B cell (primary cell): ENCODE results near the gene LDB3. TPM values are rescaled to one million over a fixed set of nuclear protein-coding genes. Genes with fewer than 3 reads are reported as not detected.

Source experiments
- ATAC-seq: fragments of 200-7000 bp; cut with Tn5 transposase; one replicate; pipeline ENCODE4 v1.10.0; 2021; ENCODE audit warnings: low read depth, mild to moderate bottlenecking, moderate number of reproducible peaks, moderate library complexity
- CTCF ChIA-PET: fragments of 350-600 bp; sonication (Branson Sonifier 250); formaldehyde crosslinking; loops from one replicate; lab custom pipeline; 2021; ENCODE audit warnings: antibody characterized with exemption, inconsistent platforms; lab: Charles Lee
- POLR2A ChIA-PET: fragments of 350-600 bp; sonication (Branson Sonifier 250); formaldehyde crosslinking; loops from one replicate; lab custom pipeline; 2021; ENCODE audit warnings: antibody characterized with exemption; lab: Charles Lee
- DNase-seq: peaks from one replicate; pipeline ENCODE4 v3.0.0; 2013
- H2AFZ ChIP-seq: 2 replicates; pipeline ENCODE4 v1.6.1; 2012; ENCODE audit warnings: mild to moderate bottlenecking, low read depth, low read length; ENCODE audit not compliant: insufficient read depth, poor library complexity, severe bottlenecking
- H3K27ac ChIP-seq, 2 donors: 1 replicate in 1 of 2; 2 replicates in 1 of 2; pipeline ENCODE4 v1.5.1; 2012 to 2013; ENCODE audit warnings: low read length in 2 of 2, mild to moderate bottlenecking in 2 of 2, moderate library complexity in 1 of 2
- H3K27me3 ChIP-seq, 4 experiments: fragments of 200-600 bp in 1 of 4; sonication (generic) in 1 of 4; replicated peaks in 1 of 4; 1 replicate in 2 of 4; 2 replicates in 2 of 4; pipeline versions ENCODE4 v1.6.1 to v1.7.0; 2013 to 2016; ENCODE audit warnings: low read length in 3 of 4, mild to moderate bottlenecking in 2 of 4, mixed read lengths in 1 of 4, moderate library complexity in 1 of 4; ENCODE audit not compliant: insufficient read depth in 4 of 4, control insufficient read depth in 3 of 4; ENCODE audit errors: control extremely low read depth in 1 of 4
- H3K36me3 ChIP-seq, 2 experiments: replicated peaks in 1 of 2; 1 replicate in 1 of 2; 2 replicates in 1 of 2; pipeline versions ENCODE4 v1.6.1 to v1.7.1; 2013; ENCODE audit warnings: low read length in 1 of 2; ENCODE audit not compliant: insufficient read depth in 2 of 2, control insufficient read depth in 1 of 2; ENCODE audit errors: control extremely low read depth in 1 of 2, extremely low read depth in 1 of 2
- H3K4me1 ChIP-seq, 2 donors: fragments of 200-600 bp in 1 of 2; sonication (generic) in 1 of 2; 1 replicate in 1 of 2; 2 replicates in 1 of 2; pipeline versions ENCODE4 v1.5.1 to v1.6.1; 2013 to 2017; ENCODE audit warnings: low read length in 2 of 2; ENCODE audit not compliant: control insufficient read depth in 2 of 2, insufficient read depth in 2 of 2
- H3K4me2 ChIP-seq: replicated peaks from 2 replicates; pipeline ENCODE3; 2012; ENCODE audit warnings: mild to moderate bottlenecking, low read depth, low read length; ENCODE audit not compliant: poor library complexity, severe bottlenecking
- H3K4me3 ChIP-seq, 5 experiments: fragments of 200-600 bp in 1 of 5; sonication (generic) in 1 of 5; 1 replicate in 3 of 5; 2 replicates in 2 of 5; pipeline versions ENCODE4 v1.5.1 to v1.7.0; 2011 to 2016; ENCODE audit warnings: low read length in 4 of 5, mild to moderate bottlenecking in 4 of 5, low read depth in 2 of 5, control low read depth in 1 of 5, moderate library complexity in 1 of 5; ENCODE audit not compliant: insufficient read depth in 1 of 5; ENCODE audit errors: control extremely low read depth in 1 of 5, extremely low read depth in 1 of 5
- H3K79me2 ChIP-seq: fragments of 200-600 bp; sonication (generic); one replicate; pipeline ENCODE4 v1.6.0; 2016; ENCODE audit warnings: low read length; ENCODE audit not compliant: control insufficient read depth, insufficient read depth
- H3K9ac ChIP-seq: fragments of 200-600 bp; sonication (generic); 2 replicates; pipeline ENCODE4 v1.6.1; 2017; ENCODE audit warnings: mild to moderate bottlenecking, low read length, moderate library complexity
- H3K9me3 ChIP-seq, 3 donors: one replicate each; pipeline versions ENCODE4 v1.6.1 to v1.7.1; 2013; ENCODE audit warnings: low read length in 2 of 3; ENCODE audit not compliant: control insufficient read depth in 2 of 3, insufficient read depth in 1 of 3; ENCODE audit errors: control extremely low read depth in 1 of 3
- H4K20me1 ChIP-seq: 2 replicates; pipeline ENCODE4 v1.6.0; 2012; ENCODE audit warnings: mild to moderate bottlenecking, low read length; ENCODE audit not compliant: insufficient read depth, control insufficient read depth, poor library complexity, severe bottlenecking
- H3K27ac Mint-ChIP-seq: one replicate; pipeline ENCODE4 v1.8.0; 2021; ENCODE audit warnings: mixed read lengths
- H3K27me3 Mint-ChIP-seq: one replicate; pipeline ENCODE4 v1.8.0; 2021; ENCODE audit warnings: mixed read lengths
- H3K4me1 Mint-ChIP-seq: one replicate; pipeline ENCODE4 v1.8.0; 2021; ENCODE audit warnings: mixed read lengths
- H3K4me3 Mint-ChIP-seq: one replicate; pipeline ENCODE4 v1.8.0; 2021; ENCODE audit warnings: mixed read lengths
- H3K9me3 Mint-ChIP-seq: one replicate; pipeline ENCODE4 v1.8.0; 2022; ENCODE audit warnings: mixed read lengths; ENCODE audit not compliant: insufficient read depth
- CTCF ChIP-seq: fragments of 200-600 bp; IDR thresholded peaks from one replicate; pipeline ENCODE4 v1.8.0; 2022; ENCODE audit warnings: antibody characterized with exemption, mild to moderate bottlenecking
- EZH2 ChIP-seq: IDR thresholded peaks from 2 replicates; pipeline ENCODE4 v1.6.1; 2012; ENCODE audit warnings: borderline replicate concordance, low read depth, mild to moderate bottlenecking, moderate library complexity, low read length; ENCODE audit not compliant: insufficient read depth, poor library complexity, severe bottlenecking
- WGBS: methylation state at CpG from one replicate; pipeline ENCODE4 v1.1.5; 2013; ENCODE audit warnings: missing lambda C conversion rate; ENCODE audit not compliant: insufficient coverage; 5-methylcytosine and 5-hydroxymethylcytosine counted together
- intact Hi-C: fragments of 100-400 bp; cut with micrococcal nuclease; formaldehyde crosslinking; loops from one replicate; pipeline ENCODE4 v1.10.0; 2022
- polyA plus RNA-seq: library from polyadenylated mRNA; depleted of rRNA; stranded (reverse); fragments of >200 nt; gene quantifications from 2 replicates; pipeline ENCODE4 v1.2.3, GENCODE V29; 2012
- total RNA-seq, 2 donors: library from RNA; stranded (reverse); fragments of 120-200 nt in 1 of 2; gene quantifications; 1 replicate in 1 of 2; 2 replicates in 1 of 2; pipeline versions ENCODE4 v1.2.3 to v1.2.4, GENCODE V29; 2013 to 2022

Gene LDB3
- total and polyA plus RNA-seq, 2 donors (not counting 1 experiment from before 2014, with no cell fraction given): 0.01 to 0.07 TPM

DNA sequence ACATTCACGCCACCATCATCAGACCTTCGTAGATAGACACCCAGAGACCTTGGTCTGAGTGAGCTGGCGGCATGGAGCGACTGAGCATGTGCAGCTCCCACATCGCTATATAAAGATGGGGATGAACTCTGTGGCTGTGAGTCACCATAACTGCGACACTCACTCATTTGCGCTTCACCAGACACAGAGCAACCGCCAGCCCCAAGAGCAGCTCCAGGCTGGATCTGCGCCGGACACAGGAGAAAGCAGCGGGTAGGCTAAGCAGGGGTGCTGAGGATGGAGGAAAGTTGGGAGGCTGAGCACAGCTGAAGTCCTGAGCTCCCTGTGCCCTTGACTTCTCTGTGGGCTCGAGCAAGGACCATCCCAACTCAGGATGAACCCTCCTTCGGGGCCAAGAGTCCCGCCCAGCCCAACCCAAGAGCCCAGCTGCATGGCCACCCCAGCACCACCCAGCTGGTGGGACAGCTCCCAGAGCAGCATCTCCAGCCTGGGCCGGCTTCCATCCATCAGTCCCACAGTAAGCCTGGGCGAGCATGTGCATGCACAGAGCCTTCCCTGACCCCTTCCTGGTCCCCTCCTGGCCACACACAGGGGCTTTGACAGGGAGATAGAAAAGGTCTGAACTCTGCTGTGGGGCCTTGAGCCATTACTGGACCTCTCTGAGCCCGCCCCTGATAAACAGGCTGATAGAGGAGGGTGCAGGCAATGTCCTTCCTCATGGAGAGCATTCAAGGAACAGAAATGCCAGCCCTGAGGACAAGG lies 13.7 kb upstream of the LDB3 start, which contains the start of gene OPN4:
OPN4 (plus strand) TSS at position 137 of the 762 bp plus-strand sequence; CDS start at position 374, 237 bp downstream.
- no peaks in the 10 kb centered on the region for H3K9me3 ChIP-seq
- 89% methylated on average over 16 of the region's 17 CpGs for WGBS
- ChIA-PET CTCF (no interaction called here), POLR2A (no interaction called here)
- no peaks in the 10 kb centered on the region for H3K4me1 ChIP-seq
- no peaks in the 10 kb centered on the region for H3K27me3 ChIP-seq
- no peak within 1 kb of the TSS for H3K4me3 ChIP-seq
- H3K9ac ChIP-seq: no peak within 1 kb of the TSS
- no peaks in the 10 kb centered on the region for H3K79me2 ChIP-seq
- H3K4me1 Mint-ChIP-seq: no peaks in the 10 kb centered on the region
- H3K9me3 Mint-ChIP-seq: no peaks in the 10 kb centered on the region
- no peak within 1 kb of the TSS for H3K27ac ChIP-seq
- no peak within 1 kb of the TSS for H3K27ac Mint-ChIP-seq
- no peak within 1 kb of the TSS for H3K4me3 Mint-ChIP-seq
- no peak within 1 kb of the TSS for H2AFZ ChIP-seq
- no peak within 1 kb of the TSS for H3K4me2 ChIP-seq
- intact Hi-C loops: no loop called here
- ATAC-seq (no peak), DNase-seq (no peak)
- H4K20me1 ChIP-seq: no peaks in the 10 kb centered on the region
- H3K36me3 ChIP-seq: no peaks in the 10 kb centered on the region
- TF ChIP-seq CTCF (no peak), EZH2 (no peak)
- peaks cover 10% of the 10 kb centered on the region for H3K27me3 Mint-ChIP-seq

DNA sequence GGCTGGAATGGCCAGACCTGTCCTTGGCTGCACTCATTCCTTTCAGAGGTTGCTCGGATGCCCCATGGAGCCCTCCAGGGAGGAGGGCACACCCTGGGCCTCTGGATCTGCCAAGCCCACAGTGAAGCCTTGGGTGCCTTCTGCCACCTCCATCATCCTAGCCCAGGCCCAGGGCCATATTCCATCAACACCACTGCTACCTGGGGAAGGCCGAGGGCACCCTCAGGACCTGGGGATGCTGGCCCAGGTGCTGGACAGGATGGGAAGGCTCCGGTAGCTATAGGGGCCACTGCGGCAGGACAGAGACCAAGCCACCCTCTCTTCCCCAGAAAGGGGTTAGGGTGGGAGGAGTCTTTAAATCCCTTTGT lies 13.2 kb upstream of the LDB3 start:
- peaks cover 10% of the 10 kb centered on the region for H3K27me3 Mint-ChIP-seq
- no peaks in the 10 kb centered on the region for H3K79me2 ChIP-seq
- no peak overlapping the region for H3K4me3 Mint-ChIP-seq
- no peaks in the 10 kb centered on the region for H3K9me3 Mint-ChIP-seq
- DNase-seq (no peak), ATAC-seq (no peak)
- H3K27ac Mint-ChIP-seq: no peak overlapping the region
- no peak overlapping the region for H3K4me3 ChIP-seq
- no peaks in the 10 kb centered on the region for H3K4me1 Mint-ChIP-seq
- no peak overlapping the region for H3K9ac ChIP-seq
- no peaks in the 10 kb centered on the region for H3K4me1 ChIP-seq
- no peak overlapping the region for H2AFZ ChIP-seq
- no peak for TF ChIP-seq CTCF
- TF ChIP-seq EZH2: no peak
- POLR2A ChIA-PET: no interaction called here
- WGBS: 91% methylated on average over 1 of the region's 4 CpGs
- intact Hi-C loops: no loop called here
- CTCF ChIA-PET: no interaction called here
- no peaks in the 10 kb centered on the region for H4K20me1 ChIP-seq
- H3K27me3 ChIP-seq: no peaks in the 10 kb centered on the region
- no peak overlapping the region for H3K4me2 ChIP-seq
- H3K9me3 ChIP-seq: no peaks in the 10 kb centered on the region
- H3K27ac ChIP-seq: no peak overlapping the region
- no peaks in the 10 kb centered on the region for H3K36me3 ChIP-seq
